Nephron progenitor cell (in vitro differentiated cells): ENCODE data around the gene GRIN2D.

Experiments
- DNase-seq: peaks from one replicate; pipeline ENCODE4 v3.0.0; 2021
- H3K27ac Mint-ChIP-seq: 2 replicates; pipeline ENCODE4 v1.8.0; 2021; ENCODE audit warnings: mild to moderate bottlenecking, moderate library complexity, mixed read lengths
- H3K27me3 Mint-ChIP-seq: 2 replicates; pipeline ENCODE4 v1.8.0; 2021; ENCODE audit warnings: mild to moderate bottlenecking, low read depth, mixed read lengths; ENCODE audit not compliant: poor library complexity
- H3K36me3 Mint-ChIP-seq: 2 replicates; pipeline ENCODE4 v1.8.0; 2021; ENCODE audit warnings: low read depth, mixed read lengths
- H3K4me1 Mint-ChIP-seq: 2 replicates; pipeline ENCODE4 v1.8.0; 2021; ENCODE audit warnings: mixed read lengths
- H3K4me3 Mint-ChIP-seq: 2 replicates; pipeline ENCODE4 v1.8.0; 2021; ENCODE audit warnings: mild to moderate bottlenecking, moderate library complexity, mixed read lengths
- H3K9me3 Mint-ChIP-seq: 2 replicates; pipeline ENCODE4 v1.8.0; 2021; ENCODE audit warnings: mild to moderate bottlenecking, moderate library complexity, mixed read lengths
- TF ChIP-seq, protein P1 (sequence below): fragments of 200-600 bp; sonication (generic); IDR thresholded peaks from 2 replicates; pipeline ENCODE4 v1.5.0; 2021; ENCODE audit warnings: antibody characterized with exemption

The GRIN2D gene

DNA sequence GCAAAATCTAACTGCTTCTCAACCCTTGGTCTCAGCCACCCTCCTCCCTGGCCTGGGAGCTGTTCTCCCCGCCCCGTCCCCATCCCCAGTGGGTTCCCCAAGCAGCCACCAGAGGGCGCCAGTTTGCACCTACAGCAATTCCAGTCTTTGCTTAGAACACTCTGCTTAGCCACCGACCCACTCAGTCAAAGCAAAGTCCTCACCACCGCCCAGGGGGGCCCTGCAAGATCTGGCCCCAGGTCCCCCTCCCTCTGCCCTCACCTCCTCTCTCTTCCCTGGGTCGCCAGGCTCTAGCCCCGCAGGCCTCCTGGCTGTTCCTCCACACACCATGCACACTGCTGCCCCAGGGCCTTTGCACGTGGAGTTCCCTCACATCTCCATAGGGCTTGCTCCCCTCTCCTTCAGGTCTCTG, 42.1 kb upstream of the GRIN2D start:
- no peaks in the 10 kb centered on the region for H3K36me3 Mint-ChIP-seq
- no peak overlapping the region for H3K27ac Mint-ChIP-seq
- TF ChIP-seq, protein P1, sequence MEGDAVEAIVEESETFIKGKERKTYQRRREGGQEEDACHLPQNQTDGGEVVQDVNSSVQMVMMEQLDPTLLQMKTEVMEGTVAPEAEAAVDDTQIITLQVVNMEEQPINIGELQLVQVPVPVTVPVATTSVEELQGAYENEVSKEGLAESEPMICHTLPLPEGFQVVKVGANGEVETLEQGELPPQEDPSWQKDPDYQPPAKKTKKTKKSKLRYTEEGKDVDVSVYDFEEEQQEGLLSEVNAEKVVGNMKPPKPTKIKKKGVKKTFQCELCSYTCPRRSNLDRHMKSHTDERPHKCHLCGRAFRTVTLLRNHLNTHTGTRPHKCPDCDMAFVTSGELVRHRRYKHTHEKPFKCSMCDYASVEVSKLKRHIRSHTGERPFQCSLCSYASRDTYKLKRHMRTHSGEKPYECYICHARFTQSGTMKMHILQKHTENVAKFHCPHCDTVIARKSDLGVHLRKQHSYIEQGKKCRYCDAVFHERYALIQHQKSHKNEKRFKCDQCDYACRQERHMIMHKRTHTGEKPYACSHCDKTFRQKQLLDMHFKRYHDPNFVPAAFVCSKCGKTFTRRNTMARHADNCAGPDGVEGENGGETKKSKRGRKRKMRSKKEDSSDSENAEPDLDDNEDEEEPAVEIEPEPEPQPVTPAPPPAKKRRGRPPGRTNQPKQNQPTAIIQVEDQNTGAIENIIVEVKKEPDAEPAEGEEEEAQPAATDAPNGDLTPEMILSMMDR, result peak; percentile 67
- H3K27me3 Mint-ChIP-seq, result peaks cover 2% of the 10 kb centered on the region
- peaks cover 37% of the 10 kb centered on the region for H3K4me1 Mint-ChIP-seq
- no peak overlapping the region for H3K4me3 Mint-ChIP-seq
- no peaks in the 10 kb centered on the region for H3K9me3 Mint-ChIP-seq
- DNase-seq, result peak; percentile 81

DNA sequence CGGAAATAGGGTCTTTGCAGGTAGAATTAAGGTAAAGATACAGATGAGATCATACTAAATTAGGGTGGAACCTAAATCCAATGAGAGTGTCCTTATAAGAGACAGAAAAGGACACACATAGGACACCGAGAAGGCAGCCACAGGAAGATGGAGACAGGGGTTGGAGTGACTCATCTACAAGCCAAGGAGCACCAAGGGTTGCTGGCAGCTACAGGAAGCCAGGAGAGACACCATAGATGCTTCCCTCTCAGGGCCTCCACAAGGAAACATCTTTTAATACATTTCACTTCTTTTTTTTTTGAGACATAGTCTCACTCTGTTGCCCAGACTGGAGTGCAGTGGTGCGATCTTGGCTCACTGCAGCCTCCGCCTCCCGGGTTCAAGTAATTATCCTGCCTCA, 39.8 kb upstream of the GRIN2D start:
- TF ChIP-seq, protein P1, result no peak
- no peak for DNase-seq
- H3K27me3 Mint-ChIP-seq, result peaks cover 2% of the 10 kb centered on the region
- peak overlapping the region; percentile 28 for H3K27ac Mint-ChIP-seq
- H3K4me1 Mint-ChIP-seq, result peaks cover 26% of the 10 kb centered on the region
- H3K4me3 Mint-ChIP-seq, result no peak overlapping the region
- no peaks in the 10 kb centered on the region for H3K9me3 Mint-ChIP-seq
- H3K36me3 Mint-ChIP-seq, result peaks cover 5% of the 10 kb centered on the region

GRCh38 chr19:48354332-48354992, 39.0 kb upstream of the GRIN2D start:
- peak overlapping the region; percentile 25 for H3K27ac Mint-ChIP-seq
- TF ChIP-seq, protein P1, result no peak
- peaks cover 2% of the 10 kb centered on the region for H3K27me3 Mint-ChIP-seq
- peaks cover 6% of the 10 kb centered on the region for H3K36me3 Mint-ChIP-seq
- H3K9me3 Mint-ChIP-seq, result no peaks in the 10 kb centered on the region
- no peak for DNase-seq
- H3K4me3 Mint-ChIP-seq, result no peak overlapping the region
- H3K4me1 Mint-ChIP-seq, result peaks cover 27% of the 10 kb centered on the region

DNA sequence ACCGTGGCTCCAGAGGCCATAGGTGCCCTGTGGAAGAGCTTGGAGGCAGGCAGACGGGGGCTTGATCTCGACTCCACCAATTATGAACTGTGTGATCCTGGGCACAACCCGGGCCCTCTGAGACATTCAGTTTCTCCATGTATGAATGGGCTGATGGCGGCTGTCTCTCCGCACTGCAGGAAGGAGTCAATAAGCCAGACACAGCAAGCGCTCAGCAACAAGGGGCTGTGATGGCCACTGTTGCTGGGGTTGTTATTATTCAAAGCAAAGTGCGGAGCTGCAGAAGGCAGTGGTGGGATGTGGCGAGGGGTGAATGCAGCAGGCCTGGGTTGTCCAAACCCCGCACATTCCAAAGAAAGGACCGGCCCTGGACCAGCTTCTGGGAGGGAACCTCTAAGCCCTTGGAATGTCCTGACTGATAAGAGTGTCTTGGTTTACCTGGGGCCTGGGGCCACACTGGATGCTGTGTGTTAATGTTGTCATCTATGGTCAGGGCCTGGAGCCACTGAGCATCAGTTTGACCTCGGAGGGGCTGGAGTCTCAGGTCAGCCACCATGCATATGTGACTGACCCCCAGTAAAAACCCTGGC, 38.0 kb upstream of the GRIN2D start:
- H3K4me1 Mint-ChIP-seq, result peaks cover 27% of the 10 kb centered on the region
- H3K4me3 Mint-ChIP-seq, result no peak overlapping the region
- H3K9me3 Mint-ChIP-seq, result no peaks in the 10 kb centered on the region
- H3K36me3 Mint-ChIP-seq, result peaks cover 9% of the 10 kb centered on the region
- peaks cover 2% of the 10 kb centered on the region for H3K27me3 Mint-ChIP-seq
- no peak for DNase-seq
- H3K27ac Mint-ChIP-seq, result peak overlapping the region; percentile 83
- TF ChIP-seq, protein P1, result no peak

GRCh38 chr19:48359123-48359522, 34.3 kb upstream of the GRIN2D start:
- TF ChIP-seq, protein P1, result no peak
- H3K4me1 Mint-ChIP-seq, result peaks cover 17% of the 10 kb centered on the region
- no peak overlapping the region for H3K27ac Mint-ChIP-seq
- H3K4me3 Mint-ChIP-seq, result no peak overlapping the region
- peaks cover 9% of the 10 kb centered on the region for H3K36me3 Mint-ChIP-seq
- H3K9me3 Mint-ChIP-seq, result no peaks in the 10 kb centered on the region
- H3K27me3 Mint-ChIP-seq, result no peaks in the 10 kb centered on the region
- DNase-seq, result no peak

GRCh38 chr19:48361912-48362311, 31.6 kb upstream of the GRIN2D start:
- H3K4me3 Mint-ChIP-seq, result no peak overlapping the region
- peaks cover 5% of the 10 kb centered on the region for H3K4me1 Mint-ChIP-seq
- no peak for DNase-seq
- H3K27ac Mint-ChIP-seq, result no peak overlapping the region
- no peaks in the 10 kb centered on the region for H3K27me3 Mint-ChIP-seq
- no peaks in the 10 kb centered on the region for H3K9me3 Mint-ChIP-seq
- H3K36me3 Mint-ChIP-seq, result peaks cover 9% of the 10 kb centered on the region
- TF ChIP-seq, protein P1, result no peak
